Adrenal gland (tissue), 5 donors: ENCODE results near the gene PRELID3B.

Experiments used
- POLR2A ChIP-seq, 2 donors: fragments of 450-650 bp; IDR thresholded peaks; one replicate each; pipeline ENCODE4 v1.6.1; 2017; ENCODE audit warnings: antibody characterized with exemption in 2 of 2, mild to moderate bottlenecking in 2 of 2, moderate library complexity in 1 of 2
- TF ChIP-seq, protein P1 (sequence below), 6 experiments: fragments of 450-650 bp in 4 of 6; fragments of 200-600 bp in 2 of 6; sonication (generic) in 1 of 6; IDR thresholded peaks; 1 replicate in 5 of 6; 2 replicates in 1 of 6; pipeline versions ENCODE4 v1.5.1 to v1.8.0; 2016 to 2021; ENCODE audit warnings: antibody characterized with exemption in 6 of 6, mild to moderate bottlenecking in 2 of 6, moderate library complexity in 1 of 6
- donor health status: DM: no; HTN: no; CAD: no.

GRCh38 chr20:59018817-59019216, 23.8 kb downstream of the PRELID3B start:
- no peak for TF ChIP-seq POLR2A (IDR thresholded peaks at IDR 0.05)
- TF ChIP-seq, protein P1, sequence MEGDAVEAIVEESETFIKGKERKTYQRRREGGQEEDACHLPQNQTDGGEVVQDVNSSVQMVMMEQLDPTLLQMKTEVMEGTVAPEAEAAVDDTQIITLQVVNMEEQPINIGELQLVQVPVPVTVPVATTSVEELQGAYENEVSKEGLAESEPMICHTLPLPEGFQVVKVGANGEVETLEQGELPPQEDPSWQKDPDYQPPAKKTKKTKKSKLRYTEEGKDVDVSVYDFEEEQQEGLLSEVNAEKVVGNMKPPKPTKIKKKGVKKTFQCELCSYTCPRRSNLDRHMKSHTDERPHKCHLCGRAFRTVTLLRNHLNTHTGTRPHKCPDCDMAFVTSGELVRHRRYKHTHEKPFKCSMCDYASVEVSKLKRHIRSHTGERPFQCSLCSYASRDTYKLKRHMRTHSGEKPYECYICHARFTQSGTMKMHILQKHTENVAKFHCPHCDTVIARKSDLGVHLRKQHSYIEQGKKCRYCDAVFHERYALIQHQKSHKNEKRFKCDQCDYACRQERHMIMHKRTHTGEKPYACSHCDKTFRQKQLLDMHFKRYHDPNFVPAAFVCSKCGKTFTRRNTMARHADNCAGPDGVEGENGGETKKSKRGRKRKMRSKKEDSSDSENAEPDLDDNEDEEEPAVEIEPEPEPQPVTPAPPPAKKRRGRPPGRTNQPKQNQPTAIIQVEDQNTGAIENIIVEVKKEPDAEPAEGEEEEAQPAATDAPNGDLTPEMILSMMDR (IDR thresholded peaks at IDR 0.05): no peak
